AG10803 (cell line): Measurements from ENCODE around the gene KSR1.

Experiments used
- DNase-seq: peaks from one replicate; pipeline ENCODE4 v3.0.0; 2010; ENCODE audit warnings: low read depth
- H3K4me3 ChIP-seq: 2 replicates; pipeline ENCODE4 v1.5.1; 2011; ENCODE audit warnings: mild to moderate bottlenecking, low read length, control low read depth
- TF ChIP-seq, protein P1 (sequence below): conservative IDR thresholded peaks from 2 replicates; pipeline ENCODE4 v1.5.1; 2011; ENCODE audit warnings: mild to moderate bottlenecking, low read length, control low read depth, inconsistent platforms

KSR1 gene

DNA sequence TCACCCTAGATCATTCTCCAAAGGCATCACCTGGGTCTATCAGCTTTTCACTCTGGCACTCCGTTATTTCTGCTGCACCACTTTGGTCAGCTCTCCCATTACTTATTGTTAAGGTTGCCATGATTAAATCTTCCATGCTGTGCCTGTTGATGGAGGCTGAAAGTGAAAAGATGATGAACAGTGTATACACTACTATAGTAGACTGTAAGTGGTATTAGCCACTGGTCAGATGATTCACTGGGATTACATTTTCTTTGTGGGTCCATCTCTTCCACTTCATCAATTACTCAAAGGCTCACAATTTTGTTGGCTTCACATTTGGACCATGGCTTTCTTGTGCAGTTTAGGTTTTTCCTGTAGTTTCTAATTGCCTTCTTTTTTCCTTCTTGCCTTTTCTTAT lies 158.9 kb downstream of the KSR1 start:
- TF ChIP-seq, protein P1, sequence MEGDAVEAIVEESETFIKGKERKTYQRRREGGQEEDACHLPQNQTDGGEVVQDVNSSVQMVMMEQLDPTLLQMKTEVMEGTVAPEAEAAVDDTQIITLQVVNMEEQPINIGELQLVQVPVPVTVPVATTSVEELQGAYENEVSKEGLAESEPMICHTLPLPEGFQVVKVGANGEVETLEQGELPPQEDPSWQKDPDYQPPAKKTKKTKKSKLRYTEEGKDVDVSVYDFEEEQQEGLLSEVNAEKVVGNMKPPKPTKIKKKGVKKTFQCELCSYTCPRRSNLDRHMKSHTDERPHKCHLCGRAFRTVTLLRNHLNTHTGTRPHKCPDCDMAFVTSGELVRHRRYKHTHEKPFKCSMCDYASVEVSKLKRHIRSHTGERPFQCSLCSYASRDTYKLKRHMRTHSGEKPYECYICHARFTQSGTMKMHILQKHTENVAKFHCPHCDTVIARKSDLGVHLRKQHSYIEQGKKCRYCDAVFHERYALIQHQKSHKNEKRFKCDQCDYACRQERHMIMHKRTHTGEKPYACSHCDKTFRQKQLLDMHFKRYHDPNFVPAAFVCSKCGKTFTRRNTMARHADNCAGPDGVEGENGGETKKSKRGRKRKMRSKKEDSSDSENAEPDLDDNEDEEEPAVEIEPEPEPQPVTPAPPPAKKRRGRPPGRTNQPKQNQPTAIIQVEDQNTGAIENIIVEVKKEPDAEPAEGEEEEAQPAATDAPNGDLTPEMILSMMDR, result no peak
- H3K4me3 ChIP-seq, result no peak overlapping the region
- no peak for DNase-seq

- TF ChIP-seq, protein P1, result no peak
- no peak for DNase-seq
- H3K4me3 ChIP-seq, result no peak overlapping the region
Measured at GRCh38 chr17:27616414-27616813, 160.2 kb downstream of the KSR1 start.

GRCh38 chr17:27618417-27618816 lies 162.2 kb downstream of the KSR1 start:
- DNase-seq, result no peak
- no peak overlapping the region for H3K4me3 ChIP-seq
- TF ChIP-seq, protein P1, result no peak

GRCh38 chr17:27620721-27621120 lies 164.5 kb downstream of the KSR1 start:
- no peak for DNase-seq
- no peak overlapping the region for H3K4me3 ChIP-seq
- TF ChIP-seq, protein P1, result no peak

DNA sequence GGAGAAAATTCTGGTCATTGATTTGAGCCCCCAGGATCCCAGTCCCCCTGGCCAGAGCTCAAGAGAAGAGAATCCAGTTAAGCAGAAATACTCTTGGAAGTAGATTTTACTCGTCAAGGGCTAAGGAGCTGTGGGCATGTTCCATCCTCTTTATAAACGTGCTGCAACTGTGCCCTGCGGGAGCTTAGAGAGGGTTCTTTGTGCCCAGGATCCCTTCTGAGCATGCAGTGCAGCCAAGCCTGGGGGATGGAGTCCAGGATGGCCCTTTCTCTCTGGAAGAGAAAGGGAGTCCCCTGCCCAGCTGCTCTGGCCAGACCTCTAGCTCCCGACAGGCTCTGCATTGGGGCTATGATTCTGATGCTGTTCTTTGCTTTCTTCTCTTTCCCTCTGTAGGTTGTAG lies 165.3 kb downstream of the KSR1 start:
- DNase-seq, result no peak
- no peak overlapping the region for H3K4me3 ChIP-seq
- TF ChIP-seq, protein P1, result no peak

DNA sequence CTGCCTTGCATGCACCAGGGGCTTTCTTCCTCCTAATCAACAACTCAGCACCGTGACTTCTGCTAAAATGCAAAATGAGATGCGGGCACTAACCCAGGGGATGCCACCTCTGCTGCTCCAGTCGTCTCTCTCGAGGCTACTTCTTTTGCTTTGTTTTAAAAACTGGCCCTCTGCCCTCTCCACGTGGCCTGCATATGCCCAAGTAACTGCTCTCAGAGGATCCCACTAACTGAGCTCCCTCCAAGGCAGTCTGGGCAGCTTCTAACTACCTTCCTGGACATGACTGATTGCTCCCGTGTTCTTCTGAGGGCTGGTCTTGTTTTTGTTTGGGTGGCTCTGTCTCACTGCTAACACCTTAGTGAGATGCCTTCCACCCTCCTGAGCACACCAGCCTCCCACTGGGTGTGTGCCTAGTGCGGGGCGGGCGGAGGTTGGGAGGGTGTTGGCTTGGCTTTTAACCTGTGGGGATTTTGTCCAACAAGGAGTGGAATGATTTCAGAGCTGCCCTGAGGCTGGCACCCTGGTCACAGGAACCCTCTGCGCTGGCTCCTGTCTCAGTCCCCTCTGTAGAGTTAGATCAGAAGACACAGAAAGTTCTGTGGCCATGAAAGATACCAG lies 165.8 kb downstream of the KSR1 start:
- DNase-seq, result peak; percentile 20
- TF ChIP-seq, protein P1, result no peak
- no peak overlapping the region for H3K4me3 ChIP-seq

GRCh38 chr17:27622986-27623385 lies 166.7 kb downstream of the KSR1 start:
- H3K4me3 ChIP-seq, result no peak overlapping the region
- TF ChIP-seq, protein P1, result no peak
- DNase-seq, result no peak
